Loucy (cell line): ENCODE measurements around the gene CD46.

Source experiments
- H2AFZ ChIP-seq: fragments of 200-600 bp; sonication (generic); 2 replicates; pipeline ENCODE4 v1.6.0; 2016; ENCODE audit warnings: antibody characterized with exemption, mild to moderate bottlenecking, low read length, moderate library complexity
- H3F3A ChIP-seq: fragments of 200-600 bp; 2 replicates; pipeline ENCODE4 v1.6.0; 2016; ENCODE audit warnings: antibody characterized with exemption, low read depth, mild to moderate bottlenecking
- H3K27me3 ChIP-seq: fragments of 200-600 bp; sonication (generic); 2 replicates; pipeline ENCODE4 v1.6.1; 2014; ENCODE audit warnings: low read length, mild to moderate bottlenecking; ENCODE audit not compliant: insufficient read depth, poor library complexity, severe bottlenecking
- H3K36me3 ChIP-seq: fragments of 200-600 bp; sonication (generic); 2 replicates; pipeline ENCODE4 v1.6.1; 2016; ENCODE audit warnings: low read length; ENCODE audit not compliant: insufficient read depth
- H3K4me1 ChIP-seq: fragments of 200-600 bp; sonication (generic); 2 replicates; pipeline ENCODE4 v1.5.1; 2014; ENCODE audit warnings: low read length, mild to moderate bottlenecking; ENCODE audit not compliant: insufficient read depth, poor library complexity, severe bottlenecking
- H3K4me2 ChIP-seq: fragments of 200-600 bp; sonication (generic); 2 replicates; pipeline ENCODE4 v1.6.0; 2014; ENCODE audit warnings: antibody characterized with exemption, low read length, low read depth, mild to moderate bottlenecking; ENCODE audit not compliant: poor library complexity, severe bottlenecking
- H3K4me3 ChIP-seq: fragments of 200-600 bp; sonication (generic); 2 replicates; pipeline ENCODE4 v1.5.1; 2014; ENCODE audit warnings: low read length, mild to moderate bottlenecking, mixed read lengths; ENCODE audit not compliant: poor library complexity, severe bottlenecking
- H3K79me2 ChIP-seq: fragments of 200-600 bp; sonication (generic); 2 replicates; pipeline ENCODE4 v1.6.1; 2014; ENCODE audit warnings: low read length; ENCODE audit not compliant: insufficient read depth
- H3K9ac ChIP-seq: fragments of 200-600 bp; sonication (generic); 2 replicates; pipeline ENCODE4 v1.6.0; 2014; ENCODE audit warnings: mild to moderate bottlenecking, low read depth, low read length, moderate library complexity; ENCODE audit not compliant: poor library complexity, severe bottlenecking
- H3K9me2 ChIP-seq: fragments of 200-600 bp; sonication (generic); replicated peaks from 2 replicates; pipeline ENCODE4 v1.6.1; 2016; ENCODE audit warnings: low read depth, low read length, mixed read lengths
- H3K9me3 ChIP-seq: fragments of 200-600 bp; sonication (generic); 2 replicates; pipeline ENCODE4 v1.6.1; 2014; ENCODE audit warnings: mild to moderate bottlenecking, antibody characterized with exemption, low read length, low read depth; ENCODE audit not compliant: insufficient read depth
- H4K20me1 ChIP-seq: fragments of 200-600 bp; sonication (generic); 2 replicates; pipeline ENCODE4 v1.6.0; 2014; ENCODE audit warnings: antibody characterized with exemption, low read length, mild to moderate bottlenecking; ENCODE audit not compliant: insufficient read depth, poor library complexity, severe bottlenecking
- EZH2phosphoT487 ChIP-seq: fragments of 200-600 bp; IDR thresholded peaks from 2 replicates; pipeline ENCODE4 v1.6.1; 2018; ENCODE audit warnings: antibody characterized with exemption, mild to moderate bottlenecking, moderate library complexity, borderline replicate concordance
- TF ChIP-seq, protein P1 (sequence below): fragments of 200-600 bp; sonication (generic); conservative IDR thresholded peaks from 2 replicates; pipeline ENCODE4 v1.5.1; 2014; ENCODE audit warnings: mild to moderate bottlenecking, antibody characterized with exemption, low read length

The CD46 gene

DNA sequence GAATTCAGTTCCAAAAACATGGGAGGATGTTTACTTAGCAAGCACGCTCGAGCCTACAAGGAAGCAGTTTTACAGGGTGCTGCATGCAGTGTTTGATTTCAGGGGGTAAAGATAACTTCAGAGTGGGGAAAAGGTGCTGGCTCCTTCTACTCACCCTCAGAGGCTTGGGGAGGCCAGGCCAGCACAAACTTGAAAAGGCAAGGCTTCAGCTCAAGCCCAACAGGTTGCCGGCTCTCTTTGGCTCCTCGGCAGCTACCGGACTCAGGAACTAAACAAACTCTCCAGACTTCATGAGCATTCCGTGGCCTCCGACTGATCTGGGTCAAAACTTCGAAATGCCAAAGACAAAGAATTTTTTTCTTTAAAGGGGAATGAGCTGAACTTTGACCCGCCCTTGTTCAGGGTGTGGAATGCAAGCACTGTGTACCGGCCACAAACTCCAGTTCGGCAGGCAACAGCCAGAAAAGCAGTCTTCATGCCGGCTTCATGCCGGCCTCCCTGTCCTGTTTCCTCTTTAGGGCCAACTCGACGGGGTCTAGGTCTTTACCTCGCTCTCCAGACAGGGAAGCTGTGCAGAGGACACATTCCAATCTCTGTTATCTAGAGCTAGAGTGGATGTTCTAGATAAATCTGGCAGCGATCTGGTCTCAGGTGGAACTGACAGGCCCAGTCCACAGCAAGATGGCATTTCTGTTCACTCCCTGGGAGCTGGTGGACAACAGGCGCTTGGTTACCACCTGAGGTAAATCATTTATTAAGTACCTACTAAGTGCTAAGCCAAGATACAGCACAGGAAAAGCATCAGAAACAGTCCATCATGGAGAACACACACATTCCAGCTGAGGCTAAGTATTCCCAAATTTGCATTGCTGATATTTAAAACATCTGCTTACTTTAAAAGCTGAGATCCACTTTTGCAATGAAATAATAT is 75.0 kb downstream of the CD46 start:
- H3K79me2 ChIP-seq, result peaks cover 100% of the 10 kb centered on the region
- peaks cover 96% of the 10 kb centered on the region for H4K20me1 ChIP-seq
- no peaks in the 10 kb centered on the region; the same call in 1 of the 2 replicates for H3F3A ChIP-seq
- peaks cover 29% of the 10 kb centered on the region for H3K4me1 ChIP-seq
- TF ChIP-seq, protein P1, sequence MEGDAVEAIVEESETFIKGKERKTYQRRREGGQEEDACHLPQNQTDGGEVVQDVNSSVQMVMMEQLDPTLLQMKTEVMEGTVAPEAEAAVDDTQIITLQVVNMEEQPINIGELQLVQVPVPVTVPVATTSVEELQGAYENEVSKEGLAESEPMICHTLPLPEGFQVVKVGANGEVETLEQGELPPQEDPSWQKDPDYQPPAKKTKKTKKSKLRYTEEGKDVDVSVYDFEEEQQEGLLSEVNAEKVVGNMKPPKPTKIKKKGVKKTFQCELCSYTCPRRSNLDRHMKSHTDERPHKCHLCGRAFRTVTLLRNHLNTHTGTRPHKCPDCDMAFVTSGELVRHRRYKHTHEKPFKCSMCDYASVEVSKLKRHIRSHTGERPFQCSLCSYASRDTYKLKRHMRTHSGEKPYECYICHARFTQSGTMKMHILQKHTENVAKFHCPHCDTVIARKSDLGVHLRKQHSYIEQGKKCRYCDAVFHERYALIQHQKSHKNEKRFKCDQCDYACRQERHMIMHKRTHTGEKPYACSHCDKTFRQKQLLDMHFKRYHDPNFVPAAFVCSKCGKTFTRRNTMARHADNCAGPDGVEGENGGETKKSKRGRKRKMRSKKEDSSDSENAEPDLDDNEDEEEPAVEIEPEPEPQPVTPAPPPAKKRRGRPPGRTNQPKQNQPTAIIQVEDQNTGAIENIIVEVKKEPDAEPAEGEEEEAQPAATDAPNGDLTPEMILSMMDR, result no peak
- no peak for TF ChIP-seq EZH2phosphoT487
- no peak overlapping the region for H3K4me3 ChIP-seq
- H3K36me3 ChIP-seq, result peaks cover 75% of the 10 kb centered on the region
- no peaks in the 10 kb centered on the region for H3K9me3 ChIP-seq
- H3K4me2 ChIP-seq, result no peak overlapping the region
- no peak overlapping the region for H3K9ac ChIP-seq
- H3K27me3 ChIP-seq, result no peaks in the 10 kb centered on the region
- no peak overlapping the region for H2AFZ ChIP-seq
- H3K9me2 ChIP-seq, result no peaks in the 10 kb centered on the region

DNA sequence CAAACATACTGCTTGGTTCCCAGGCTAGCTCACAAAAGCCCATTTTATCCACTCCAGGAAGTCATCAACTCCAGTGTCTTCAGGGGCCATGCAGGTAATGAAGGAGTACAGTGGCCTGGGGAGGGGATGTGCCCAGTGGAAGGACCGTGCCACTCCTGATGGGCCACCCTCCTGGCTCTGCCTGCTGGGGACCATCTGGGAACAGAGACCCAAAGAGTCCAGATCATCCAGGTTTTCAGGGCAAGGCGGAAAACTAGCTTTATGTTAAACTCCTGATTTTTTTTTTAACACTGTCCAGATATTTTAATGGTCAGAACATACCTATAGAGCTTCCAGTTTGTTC is 75.6 kb downstream of the CD46 start:
- no peaks in the 10 kb centered on the region; the same call in 1 of the 2 replicates for H3F3A ChIP-seq
- H3K36me3 ChIP-seq, result peaks cover 73% of the 10 kb centered on the region
- H3K4me1 ChIP-seq, result peaks cover 35% of the 10 kb centered on the region
- peaks cover 96% of the 10 kb centered on the region for H4K20me1 ChIP-seq
- no peak overlapping the region for H3K4me2 ChIP-seq
- TF ChIP-seq, protein P1, result no peak
- no peak for TF ChIP-seq EZH2phosphoT487
- no peak overlapping the region for H3K4me3 ChIP-seq
- H2AFZ ChIP-seq, result no peak overlapping the region
- no peaks in the 10 kb centered on the region for H3K9me2 ChIP-seq
- no peak overlapping the region for H3K9ac ChIP-seq
- H3K27me3 ChIP-seq, result no peaks in the 10 kb centered on the region
- no peaks in the 10 kb centered on the region for H3K9me3 ChIP-seq
- H3K79me2 ChIP-seq, result peaks cover 100% of the 10 kb centered on the region

DNA sequence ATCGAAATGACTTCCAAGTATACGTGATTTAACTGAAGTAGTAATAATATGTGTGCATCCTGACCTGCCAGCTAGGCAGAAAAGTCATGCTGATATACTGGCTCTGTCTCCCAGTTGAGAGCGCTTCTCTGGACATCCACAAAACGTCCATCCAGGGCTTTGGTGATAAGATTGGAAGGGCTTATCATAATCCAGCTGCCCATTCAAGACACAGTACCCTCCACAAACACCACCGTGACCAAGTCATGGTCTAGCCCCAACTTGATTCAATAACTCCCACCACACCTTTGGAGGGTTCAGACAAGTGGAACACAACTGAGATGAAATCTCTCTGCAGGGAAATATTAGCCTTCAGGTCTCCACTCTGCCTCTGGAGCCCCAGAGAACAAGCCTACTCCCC is 76.2 kb downstream of the CD46 start:
- peaks cover 96% of the 10 kb centered on the region for H4K20me1 ChIP-seq
- peaks cover 41% of the 10 kb centered on the region for H3K4me1 ChIP-seq
- H3K9ac ChIP-seq, result no peak overlapping the region
- no peak overlapping the region for H3K4me3 ChIP-seq
- no peaks in the 10 kb centered on the region for H3K9me2 ChIP-seq
- peaks cover 67% of the 10 kb centered on the region for H3K36me3 ChIP-seq
- H3K9me3 ChIP-seq, result no peaks in the 10 kb centered on the region
- no peak for TF ChIP-seq EZH2phosphoT487
- TF ChIP-seq, protein P1, result no peak
- peaks cover 100% of the 10 kb centered on the region for H3K79me2 ChIP-seq
- no peak overlapping the region for H2AFZ ChIP-seq
- no peak overlapping the region for H3K4me2 ChIP-seq
- no peaks in the 10 kb centered on the region for H3K27me3 ChIP-seq
- H3F3A ChIP-seq, result no peaks in the 10 kb centered on the region; the same call in 1 of the 2 replicates
